Vagina (tissue), 2 donors: ENCODE data around the gene KCTD16.

Experiments used
- CTCF ChIP-seq, 3 experiments: fragments of 450-650 bp in 2 of 3; fragments of 200-600 bp in 1 of 3; sonication (generic) in 1 of 3; IDR thresholded peaks; one replicate each; pipeline ENCODE4 v1.5.1; 2017 to 2019; ENCODE audit warnings: antibody characterized with exemption in 3 of 3, mild to moderate bottlenecking in 2 of 3, moderate library complexity in 2 of 3
- POLR2A ChIP-seq, 2 donors: fragments of 450-650 bp; IDR thresholded peaks; one replicate each; pipeline ENCODE4 v1.6.1; 2017; ENCODE audit warnings: antibody characterized with exemption in 2 of 2, mild to moderate bottlenecking in 2 of 2, moderate library complexity in 2 of 2

GRCh38 chr5:144463481-144464223 lies 293.0 kb downstream of the KCTD16 start:
- no peak for TF ChIP-seq CTCF (IDR thresholded peaks at IDR 0.05)
- TF ChIP-seq POLR2A (IDR thresholded peaks at IDR 0.05): no peak
